WTC11 (cell line): ENCODE data around the gene CD200R1. TPM values are rescaled to one million over a fixed set of nuclear protein-coding genes. Genes with fewer than 3 reads are reported as not detected.

Experiments used
- ATAC-seq: fragments of 200-7000 bp; cut with Tn5 transposase; 2 replicates; pipeline ENCODE4 v1.10.0; 2021; ENCODE audit warnings: mild to moderate bottlenecking, moderate library complexity
- CTCF ChIA-PET: fragments of 300-600 bp; sonication (Branson Sonifier 250); formaldehyde crosslinking; loops from one replicate; lab custom pipeline; 2021; ENCODE audit warnings: antibody characterized with exemption; lab: Charles Lee
- POLR2A ChIA-PET: fragments of 350-600 bp; sonication (Branson Sonifier 250); formaldehyde crosslinking; loops from one replicate; lab custom pipeline; 2021; ENCODE audit warnings: antibody characterized with exemption; lab: Charles Lee
- DNase-seq: peaks from one replicate; pipeline ENCODE4 v3.0.0; 2021; ENCODE audit warnings: low spot score
- H3K27ac Mint-ChIP-seq: 2 replicates; pipeline ENCODE4 v1.8.0; 2021; ENCODE audit warnings: mixed read lengths
- H3K27me3 Mint-ChIP-seq: 2 replicates; pipeline ENCODE4 v1.8.0; 2021; ENCODE audit warnings: low read depth, mild to moderate bottlenecking, moderate library complexity, mixed read lengths
- H3K36me3 Mint-ChIP-seq: 2 replicates; pipeline ENCODE4 v1.8.0; 2021; ENCODE audit warnings: mixed read lengths
- H3K4me1 Mint-ChIP-seq: 2 replicates; pipeline ENCODE4 v1.8.0; 2022; ENCODE audit warnings: mixed read lengths
- H3K4me3 Mint-ChIP-seq: 2 replicates; pipeline ENCODE4 v1.8.0; 2021; ENCODE audit warnings: mild to moderate bottlenecking, moderate library complexity, mixed read lengths
- H3K9me3 Mint-ChIP-seq: 2 replicates; pipeline ENCODE4 v1.8.0; 2021; ENCODE audit warnings: mixed read lengths
- ARID4B ChIP-seq: sonication (generic); formaldehyde crosslinking; IDR thresholded peaks from 2 replicates; pipeline ENCODE4 v1.8.0; 2023; ENCODE audit warnings: missing genetic modification reagents, mild to moderate bottlenecking, borderline replicate concordance
- ATF1 ChIP-seq: sonication (generic); formaldehyde crosslinking; IDR thresholded peaks from 2 replicates; pipeline ENCODE4 v1.8.1; 2023; ENCODE audit warnings: mild to moderate bottlenecking, moderate library complexity, missing genetic modification reagents
- CBFB ChIP-seq: sonication (generic); formaldehyde crosslinking; IDR thresholded peaks from 2 replicates; pipeline ENCODE4 v1.8.1; 2022; ENCODE audit warnings: mild to moderate bottlenecking, low read depth, missing genetic modification reagents
- CDX4 ChIP-seq: fragments of 250-450 bp; sonication (Bioruptor Pico); IDR thresholded peaks from 2 replicates; pipeline ENCODE4 v1.9.0; 2021; ENCODE audit warnings: moderate library complexity, mild to moderate bottlenecking, inconsistent platforms, borderline replicate concordance
- CREM ChIP-seq: sonication (generic); formaldehyde crosslinking; IDR thresholded peaks from 2 replicates; pipeline ENCODE4 v1.8.1; 2022; ENCODE audit warnings: mild to moderate bottlenecking, missing genetic modification reagents, moderate library complexity
- E2F4 ChIP-seq: sonication (generic); formaldehyde crosslinking; IDR thresholded peaks from 2 replicates; pipeline ENCODE4 v1.8.1; 2022; ENCODE audit warnings: low read depth, mild to moderate bottlenecking, moderate library complexity, missing genetic modification reagents, borderline replicate concordance
- GTF2I ChIP-seq: fragments of 250-450 bp; sonication (Bioruptor Pico); conservative IDR thresholded peaks from 2 replicates; pipeline ENCODE4 v1.4.0; 2021; ENCODE audit warnings: mild to moderate bottlenecking
- MYBL2 ChIP-seq: sonication (generic); formaldehyde crosslinking; IDR thresholded peaks from 2 replicates; pipeline ENCODE4 v1.8.1; 2023; ENCODE audit warnings: mild to moderate bottlenecking, moderate library complexity, missing genetic modification reagents
- OVOL2 ChIP-seq: fragments of 250-450 bp; sonication (Bioruptor Pico); IDR thresholded peaks from 2 replicates; pipeline ENCODE4 v1.9.0; 2021; ENCODE audit warnings: mild to moderate bottlenecking, borderline replicate concordance
- SMAD4 ChIP-seq: sonication (generic); formaldehyde crosslinking; IDR thresholded peaks from 2 replicates; pipeline ENCODE4 v1.8.0; 2022; ENCODE audit warnings: mild to moderate bottlenecking, missing genetic modification reagents
- TEAD1 ChIP-seq: sonication (generic); formaldehyde crosslinking; IDR thresholded peaks from 2 replicates; pipeline ENCODE4 v1.8.0; 2022; ENCODE audit warnings: mild to moderate bottlenecking, missing genetic modification reagents
- TEAD4 ChIP-seq: sonication (generic); formaldehyde crosslinking; IDR thresholded peaks from 2 replicates; pipeline ENCODE4 v1.8.0; 2022; ENCODE audit warnings: mild to moderate bottlenecking, missing genetic modification reagents
- ZMAT4 ChIP-seq: fragments of 250-450 bp; sonication (Bioruptor Pico); IDR thresholded peaks from 2 replicates; pipeline ENCODE4 v1.9.0; 2021; ENCODE audit warnings: mild to moderate bottlenecking
- ZNF317 ChIP-seq: sonication (generic); formaldehyde crosslinking; IDR thresholded peaks from 2 replicates; pipeline ENCODE4 v1.8.1; 2023; ENCODE audit warnings: low read depth, mild to moderate bottlenecking, moderate library complexity, missing genetic modification reagents, borderline replicate concordance
- ZNF396 ChIP-seq: fragments of 250-450 bp; sonication (Bioruptor Pico); IDR thresholded peaks from 2 replicates; pipeline ENCODE4 v1.8.0; 2021; ENCODE audit warnings: mild to moderate bottlenecking, moderate library complexity, borderline replicate concordance
- total RNA-seq: library from RNA; stranded (reverse); gene quantifications from 3 replicates; pipeline ENCODE4 v1.2.3, GENCODE V29; 2021
- TF ChIP-seq, protein P1 (sequence below): sonication (generic); formaldehyde crosslinking; IDR thresholded peaks from 2 replicates; pipeline ENCODE4 v1.8.1; 2022; ENCODE audit warnings: mild to moderate bottlenecking, moderate library complexity, missing genetic modification reagents
- TF ChIP-seq, protein P2 (sequence below): sonication (generic); formaldehyde crosslinking; IDR thresholded peaks from 2 replicates; pipeline ENCODE4 v1.8.0; 2022; ENCODE audit warnings: mild to moderate bottlenecking, missing genetic modification reagents

The CD200R1 gene
- total RNA-seq, 1 experiment from 2014 or later = not detected

- ChIA-PET POLR2A (no interaction called here), CTCF (interaction anchor here (1.2 kb wide), 1 partner anchor 17 kb away, joined by 3 read pairs; a partner anchor contains a TSS)
- ATAC-seq (peak; percentile 67), DNase-seq (no peak)
- no peak overlapping the region for H3K4me3 Mint-ChIP-seq
- H3K27me3 Mint-ChIP-seq = no peaks in the 10 kb centered on the region
- peaks cover 54% of the 10 kb centered on the region for H3K36me3 Mint-ChIP-seq
- H3K4me1 Mint-ChIP-seq = peaks cover 11% of the 10 kb centered on the region
- H3K27ac Mint-ChIP-seq = peak overlapping the region; percentile 42; the same call in 1 of the 2 replicates
- no peak for TF ChIP-seq E2F4 (CRISPR knock-in tag)
- no peak for TF ChIP-seq ZNF396 (CRISPR knock-in tag)
- TF ChIP-seq CREM (CRISPR knock-in tag) = no peak
- no peak for TF ChIP-seq CDX4 (CRISPR knock-in tag)
- TF ChIP-seq GTF2I (CRISPR knock-in tag) = no peak
- no peak for TF ChIP-seq SMAD4 (CRISPR knock-in tag)
- no peak for TF ChIP-seq OVOL2 (CRISPR knock-in tag)
- no peak for TF ChIP-seq ATF1
- TF ChIP-seq CBFB = no peak
- TF ChIP-seq ARID4B = no peak
- TF ChIP-seq MYBL2 (CRISPR knock-in tag) = no peak
- TF ChIP-seq, protein P1, sequence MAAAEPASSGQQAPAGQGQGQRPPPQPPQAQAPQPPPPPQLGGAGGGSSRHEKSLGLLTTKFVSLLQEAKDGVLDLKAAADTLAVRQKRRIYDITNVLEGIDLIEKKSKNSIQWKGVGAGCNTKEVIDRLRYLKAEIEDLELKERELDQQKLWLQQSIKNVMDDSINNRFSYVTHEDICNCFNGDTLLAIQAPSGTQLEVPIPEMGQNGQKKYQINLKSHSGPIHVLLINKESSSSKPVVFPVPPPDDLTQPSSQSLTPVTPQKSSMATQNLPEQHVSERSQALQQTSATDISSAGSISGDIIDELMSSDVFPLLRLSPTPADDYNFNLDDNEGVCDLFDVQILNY (CRISPR knock-in tag) = no peak
- TF ChIP-seq ZNF317 = no peak
- no peak for TF ChIP-seq TEAD4 (CRISPR knock-in tag)
- no peaks in the 10 kb centered on the region for H3K9me3 Mint-ChIP-seq
Measured at GRCh38 chr3:113002679-113003078, 27.8 kb upstream of the CD200R1 start.

- no peak for DNase-seq
- ChIA-PET POLR2A (no interaction called here), CTCF (no interaction called here)
- H3K27me3 Mint-ChIP-seq = no peaks in the 10 kb centered on the region
- TF ChIP-seq, protein P2, sequence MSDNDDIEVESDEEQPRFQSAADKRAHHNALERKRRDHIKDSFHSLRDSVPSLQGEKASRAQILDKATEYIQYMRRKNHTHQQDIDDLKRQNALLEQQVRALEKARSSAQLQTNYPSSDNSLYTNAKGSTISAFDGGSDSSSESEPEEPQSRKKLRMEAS (CRISPR knock-in tag) = no peak
- TF ChIP-seq, protein P1 (CRISPR knock-in tag) = no peak
- TF ChIP-seq ZMAT4 (CRISPR knock-in tag) (no peak), TEAD1 (CRISPR knock-in tag) (no peak)
- peaks cover 48% of the 10 kb centered on the region for H3K36me3 Mint-ChIP-seq
- no peaks in the 10 kb centered on the region for H3K9me3 Mint-ChIP-seq
- no peak overlapping the region for H3K4me3 Mint-ChIP-seq
- H3K4me1 Mint-ChIP-seq = peaks cover 11% of the 10 kb centered on the region
- peak; percentile 20; the same call in 1 of the 2 replicates for ATAC-seq
- H3K27ac Mint-ChIP-seq = no peak overlapping the region; the same call in 1 of the 2 replicates
Measured at GRCh38 chr3:113002037-113002436, 27.1 kb upstream of the CD200R1 start.
